Kidney epithelial cell (primary cell): ENCODE measurements around the gene ZBTB16. TPM values are rescaled to one million over a fixed set of nuclear protein-coding genes. Genes with fewer than 3 reads are reported as not detected.

Experiments used
- DNase-seq: peaks from one replicate; pipeline ENCODE4 v3.0.0-alpha.2; 2010; ENCODE audit warnings: low read depth
- H3K27me3 ChIP-seq: 2 replicates; pipeline ENCODE4 v1.6.0; 2011; ENCODE audit warnings: low read length; ENCODE audit not compliant: control insufficient read depth, insufficient read depth
- H3K36me3 ChIP-seq: 2 replicates; pipeline ENCODE4 v1.5.1; 2011; ENCODE audit warnings: low read length; ENCODE audit not compliant: control insufficient read depth, insufficient read depth
- H3K4me3 ChIP-seq: 2 replicates; pipeline ENCODE4 v1.5.1; 2011; ENCODE audit warnings: low read depth, mild to moderate bottlenecking, control low read depth, low read length
- CTCF ChIP-seq: IDR thresholded peaks from 2 replicates; pipeline ENCODE4 v1.5.1; 2011; ENCODE audit warnings: mild to moderate bottlenecking, moderate library complexity, low read length, control low read depth, inconsistent platforms; ENCODE audit not compliant: insufficient read depth, poor library complexity, severe bottlenecking
- total RNA-seq: library from RNA; depleted of rRNA; stranded (reverse); fragments of >200 nt; gene quantifications from 2 replicates; pipeline ENCODE4 v1.2.3, GENCODE V29; 2015

The ZBTB16 gene
- total RNA-seq, 1 donor from 2014 or later, result 0.08 TPM

GRCh38 chr11:114194702-114195101 lies 135.2 kb downstream of the ZBTB16 start:
- Histone ChIP-seq H3K36me3 (no peaks in the 10 kb centered on the region), H3K4me3 (no peak overlapping the region), H3K27me3 (peaks cover 3% of the 10 kb centered on the region)
- no peak for DNase-seq
- no peak for TF ChIP-seq CTCF

- TF ChIP-seq CTCF, result no peak
- no peak for DNase-seq
- H3K36me3 ChIP-seq, result no peaks in the 10 kb centered on the region
- peaks cover 3% of the 10 kb centered on the region for H3K27me3 ChIP-seq
- H3K4me3 ChIP-seq, result no peak overlapping the region
Observed at GRCh38 chr11:114195151-114195550, 135.6 kb downstream of the ZBTB16 start.

GRCh38 chr11:114195981-114196731 lies 136.6 kb downstream of the ZBTB16 start:
- Histone ChIP-seq H3K36me3 (no peaks in the 10 kb centered on the region), H3K27me3 (peaks cover 3% of the 10 kb centered on the region), H3K4me3 (no peak overlapping the region)
- no peak for TF ChIP-seq CTCF
- DNase-seq, result no peak

- H3K36me3 ChIP-seq, result no peaks in the 10 kb centered on the region
- no peak for DNase-seq
- peaks cover 3% of the 10 kb centered on the region for H3K27me3 ChIP-seq
- H3K4me3 ChIP-seq, result no peak overlapping the region
- no peak for TF ChIP-seq CTCF
Observed at GRCh38 chr11:114196997-114197703, 137.6 kb downstream of the ZBTB16 start.

DNA sequence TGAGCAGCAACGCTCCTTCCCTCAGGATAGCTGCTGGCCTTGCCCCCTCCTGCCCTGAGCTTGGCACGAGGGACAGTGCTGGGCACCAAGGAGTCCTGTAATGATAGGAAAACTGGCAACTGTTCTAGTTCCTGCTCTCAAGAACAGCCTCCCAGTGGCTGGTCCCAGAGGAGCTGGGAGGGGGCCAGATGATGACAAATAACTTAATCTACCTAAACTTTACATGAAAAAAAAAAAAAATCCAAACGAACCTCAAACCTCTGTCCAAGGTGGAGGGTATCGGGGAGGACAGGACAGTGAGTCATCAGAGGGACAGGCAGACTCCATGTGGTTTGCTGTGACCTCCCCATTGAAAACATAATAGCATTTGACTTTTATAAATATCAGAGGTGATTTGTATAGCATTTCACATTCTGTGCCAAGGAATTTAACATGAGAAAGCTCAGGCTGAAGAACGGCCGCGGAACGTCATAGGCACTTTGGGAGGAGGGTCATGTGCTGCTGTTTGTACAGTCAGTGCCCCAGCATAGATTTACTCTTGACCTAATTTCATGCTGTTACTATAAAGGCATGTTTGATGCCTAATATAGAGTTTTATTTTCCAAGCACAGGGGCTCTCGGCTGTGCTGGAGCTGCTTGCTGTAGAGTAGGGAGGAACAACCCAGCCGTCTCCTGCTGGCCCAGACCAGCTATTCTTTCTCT lies 138.4 kb downstream of the ZBTB16 start:
- Histone ChIP-seq H3K4me3 (no peak overlapping the region), H3K27me3 (peaks cover 3% of the 10 kb centered on the region), H3K36me3 (no peaks in the 10 kb centered on the region)
- peak; percentile 29 for DNase-seq
- TF ChIP-seq CTCF, result no peak
